ENCODE measurements around the gene LTBP1. TPM values are rescaled to one million over a fixed set of nuclear protein-coding genes. Genes with fewer than 3 reads are reported as not detected.

Gene LTBP1
- total RNA-seq, 3 donors from 2014 or later = 14.3 to 38.4 (median 33.6) TPM

GRCh38 chr2:33292981-33293595 lies 346.3 kb downstream of the LTBP1 start:
- Histone ChIP-seq H3K36me3 (ENCODE audit: low read depth) (no peaks in the 10 kb centered on the region), H3K4me1 (ENCODE audit: low read depth) (peaks cover 13% of the 10 kb centered on the region), H3K4me3 (no peak overlapping the region), H3K9me3 (no peaks in the 10 kb centered on the region)
- ATAC-seq = no peak
- intact Hi-C loops (cut with DNase I, micrococcal nuclease) = no loop called here
- TF ChIP-seq, protein P1, sequence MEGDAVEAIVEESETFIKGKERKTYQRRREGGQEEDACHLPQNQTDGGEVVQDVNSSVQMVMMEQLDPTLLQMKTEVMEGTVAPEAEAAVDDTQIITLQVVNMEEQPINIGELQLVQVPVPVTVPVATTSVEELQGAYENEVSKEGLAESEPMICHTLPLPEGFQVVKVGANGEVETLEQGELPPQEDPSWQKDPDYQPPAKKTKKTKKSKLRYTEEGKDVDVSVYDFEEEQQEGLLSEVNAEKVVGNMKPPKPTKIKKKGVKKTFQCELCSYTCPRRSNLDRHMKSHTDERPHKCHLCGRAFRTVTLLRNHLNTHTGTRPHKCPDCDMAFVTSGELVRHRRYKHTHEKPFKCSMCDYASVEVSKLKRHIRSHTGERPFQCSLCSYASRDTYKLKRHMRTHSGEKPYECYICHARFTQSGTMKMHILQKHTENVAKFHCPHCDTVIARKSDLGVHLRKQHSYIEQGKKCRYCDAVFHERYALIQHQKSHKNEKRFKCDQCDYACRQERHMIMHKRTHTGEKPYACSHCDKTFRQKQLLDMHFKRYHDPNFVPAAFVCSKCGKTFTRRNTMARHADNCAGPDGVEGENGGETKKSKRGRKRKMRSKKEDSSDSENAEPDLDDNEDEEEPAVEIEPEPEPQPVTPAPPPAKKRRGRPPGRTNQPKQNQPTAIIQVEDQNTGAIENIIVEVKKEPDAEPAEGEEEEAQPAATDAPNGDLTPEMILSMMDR (IDR thresholded peaks at IDR 0.05) = no peak
- DNase-seq = no peak

GRCh38 chr2:33298233-33298632 lies 351.5 kb downstream of the LTBP1 start:
- intact Hi-C loops (cut with DNase I, micrococcal nuclease) = no loop called here
- ATAC-seq (no peak), DNase-seq (no peak)
- H3K4me1 ChIP-seq (ENCODE audit: low read depth) = no peaks in the 10 kb centered on the region
- no peaks in the 10 kb centered on the region for H3K9me3 ChIP-seq
- TF ChIP-seq, protein P1 (IDR thresholded peaks at IDR 0.05) = no peak
- no peak overlapping the region for H3K4me3 ChIP-seq
- no peaks in the 10 kb centered on the region for H3K36me3 ChIP-seq (ENCODE audit: low read depth)

DNA sequence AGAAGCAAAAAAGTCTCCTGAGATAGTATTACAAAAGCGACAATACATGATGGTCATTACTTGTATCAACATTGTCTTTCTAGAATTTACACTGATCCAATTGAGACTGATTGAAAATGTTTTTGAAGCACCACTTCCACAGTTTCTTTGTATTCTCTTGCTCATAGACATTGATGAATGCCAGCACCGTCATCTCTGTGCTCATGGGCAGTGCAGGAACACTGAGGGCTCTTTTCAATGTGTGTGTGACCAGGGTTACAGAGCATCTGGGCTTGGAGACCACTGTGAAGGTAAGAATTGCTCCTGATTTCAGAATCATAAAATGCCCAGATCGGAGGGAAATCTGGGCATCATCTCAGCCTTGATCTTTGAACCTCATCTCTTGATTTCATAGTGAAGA lies 354.6 kb downstream of the LTBP1 start:
- ATAC-seq (no peak), DNase-seq (no peak)
- H3K4me1 ChIP-seq (ENCODE audit: low read depth) = peaks cover 11% of the 10 kb centered on the region
- H3K4me3 ChIP-seq = no peak overlapping the region
- TF ChIP-seq, protein P1 (IDR thresholded peaks at IDR 0.05) = no peak
- H3K36me3 ChIP-seq (ENCODE audit: low read depth) = no peaks in the 10 kb centered on the region
- H3K9me3 ChIP-seq = no peaks in the 10 kb centered on the region
- intact Hi-C loops (cut with DNase I, micrococcal nuclease) = no loop called here

DNA sequence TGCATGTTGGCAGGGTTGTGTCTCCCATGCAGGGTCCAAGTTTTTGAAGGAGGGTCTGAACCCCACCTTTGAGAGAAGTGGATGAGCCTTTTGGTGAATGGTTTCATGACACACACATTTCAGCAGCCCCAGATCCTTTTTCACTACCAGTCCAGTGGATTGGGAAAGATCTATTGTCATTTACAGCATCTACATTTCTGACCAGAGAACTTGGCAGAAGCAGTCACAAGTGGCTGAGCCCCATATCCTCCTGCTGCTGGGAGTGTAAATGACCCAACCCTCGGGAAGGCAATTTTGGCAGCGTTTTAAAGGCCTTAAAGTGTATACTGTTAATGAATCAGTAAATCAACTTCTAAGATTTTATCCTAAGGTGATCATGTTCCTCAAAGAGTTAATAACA lies 355.6 kb downstream of the LTBP1 start:
- intact Hi-C loops (cut with DNase I, micrococcal nuclease) = no loop called here
- no peak overlapping the region for H3K4me3 ChIP-seq
- DNase-seq = no peak
- H3K36me3 ChIP-seq (ENCODE audit: low read depth) = no peaks in the 10 kb centered on the region
- TF ChIP-seq, protein P1 (IDR thresholded peaks at IDR 0.05) = no peak
- H3K4me1 ChIP-seq (ENCODE audit: low read depth) = peaks cover 11% of the 10 kb centered on the region
- no peaks in the 10 kb centered on the region for H3K9me3 ChIP-seq
- ATAC-seq = no peak

DNA sequence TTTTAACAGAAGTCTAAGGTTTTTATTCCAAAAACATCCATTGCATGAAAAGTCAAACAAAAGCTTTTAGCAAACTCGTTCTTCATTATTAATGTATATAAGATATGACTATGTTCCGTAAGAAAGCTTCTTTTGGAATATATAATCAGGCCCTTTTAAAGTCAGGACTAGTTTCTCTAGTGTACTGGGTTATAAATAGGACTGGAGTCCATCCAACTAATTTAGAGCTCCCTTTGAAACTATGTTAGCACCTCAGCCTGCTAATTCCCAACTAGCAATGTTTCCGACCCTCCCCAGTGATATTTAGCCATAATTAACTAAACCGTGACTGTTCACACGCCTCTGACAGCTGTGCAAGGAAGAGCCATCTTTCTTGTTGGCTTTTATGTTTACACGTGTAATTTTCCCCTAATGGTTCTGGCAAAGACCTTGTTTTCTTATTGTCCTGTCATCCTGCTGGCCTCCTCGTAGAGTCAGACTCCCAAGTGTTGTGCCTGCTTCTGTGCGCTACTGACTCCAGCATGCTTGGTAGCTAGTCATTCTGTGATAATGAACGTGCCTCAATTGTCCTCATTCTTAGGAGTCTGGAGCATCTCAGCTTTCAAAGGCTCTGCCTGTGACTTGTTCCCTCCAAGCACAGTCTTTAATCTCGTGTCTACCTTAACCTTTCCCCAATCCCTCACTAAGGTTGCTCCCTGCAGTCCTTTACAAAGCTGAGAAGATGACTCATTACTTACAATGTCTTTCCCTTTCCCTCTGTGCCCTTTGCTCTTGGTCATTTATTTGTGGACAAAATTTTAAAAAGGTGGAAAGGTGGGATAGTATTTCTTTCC lies 357.5 kb downstream of the LTBP1 start:
- no peak overlapping the region for H3K4me3 ChIP-seq
- TF ChIP-seq, protein P1 (IDR thresholded peaks at IDR 0.05) = no peak
- H3K4me1 ChIP-seq (ENCODE audit: low read depth) = peaks cover 11% of the 10 kb centered on the region
- ATAC-seq (peak; percentile 89), DNase-seq (no peak)
- no peaks in the 10 kb centered on the region for H3K9me3 ChIP-seq
- intact Hi-C loops (cut with DNase I, micrococcal nuclease) = no loop called here
- H3K36me3 ChIP-seq (ENCODE audit: low read depth) = no peaks in the 10 kb centered on the region

Measured in mucosa of descending colon (tissue), 3 donors.